GM18505 (cell line): ENCODE measurements around the gene RBL2.
A peak's percentile ranks its signal among the peaks of the same experiment; 100 is the strongest.

ENCODE experiments used
- ATAC-seq: cut with Tn5 transposase; IDR thresholded peaks from one replicate; pipeline ENCODE4 v1.9.1; 2021; ENCODE audit not compliant: unreplicated experiment
- POLR2A ChIP-seq: IDR thresholded peaks from 4 replicates; pipeline ENCODE4 v1.6.1; 2011; ENCODE audit warnings: borderline replicate concordance; ENCODE audit not compliant: insufficient read depth, insufficient read length; ENCODE audit errors: extremely low read depth

RBL2 gene

DNA sequence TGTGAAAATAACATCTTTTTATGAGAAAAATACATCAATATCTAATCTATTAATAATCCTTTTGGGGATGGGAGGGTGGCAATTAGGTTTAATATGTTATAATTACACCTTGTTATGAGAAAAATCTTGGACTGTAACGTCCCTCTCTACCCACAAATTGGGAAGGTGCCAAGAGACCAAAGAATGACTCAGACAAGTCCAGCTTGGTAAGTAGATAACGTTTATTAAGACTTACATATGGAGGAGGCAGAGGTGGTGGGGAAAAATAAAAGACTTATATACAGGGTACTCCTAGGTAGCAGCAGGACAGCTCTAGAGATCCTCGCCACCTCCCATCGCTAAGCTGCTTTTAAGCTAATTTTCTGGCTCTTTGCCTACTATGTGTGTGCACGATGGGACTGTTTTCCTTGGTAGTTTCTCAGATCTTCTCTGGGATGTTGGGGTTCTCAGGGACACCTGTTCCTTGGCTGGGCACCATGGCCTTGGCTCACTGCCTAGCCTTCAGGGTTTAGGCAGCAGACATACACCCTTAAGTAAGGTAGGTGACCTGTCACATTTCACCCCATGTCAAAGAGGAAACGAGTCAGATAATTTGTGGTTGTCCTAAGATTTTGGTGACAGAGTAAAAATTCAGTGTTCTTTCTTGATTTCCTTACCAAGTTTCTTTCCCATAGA is 31.5 kb downstream of the RBL2 start:
- no peak for ATAC-seq
- TF ChIP-seq POLR2A, result no peak

DNA sequence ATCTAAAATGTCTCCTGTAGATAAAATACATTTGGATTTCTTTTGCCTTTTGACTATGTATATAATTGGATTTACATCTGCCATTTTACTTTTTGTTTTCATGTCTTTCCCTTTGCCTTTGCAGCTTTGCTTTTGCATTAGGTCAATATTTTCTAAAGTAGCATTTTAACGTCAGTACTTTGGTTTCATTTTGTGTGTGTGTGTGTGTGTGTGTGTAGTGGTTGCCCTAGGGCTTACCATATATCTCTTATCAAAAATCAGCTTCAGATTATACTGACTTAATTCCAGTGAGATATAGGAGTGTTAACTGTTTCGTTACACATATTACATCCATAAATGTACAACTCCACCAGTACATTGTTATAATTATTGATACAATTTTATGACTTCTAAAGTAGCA is 42.6 kb downstream of the RBL2 start:
- ATAC-seq, result no peak
- TF ChIP-seq POLR2A, result no peak

DNA sequence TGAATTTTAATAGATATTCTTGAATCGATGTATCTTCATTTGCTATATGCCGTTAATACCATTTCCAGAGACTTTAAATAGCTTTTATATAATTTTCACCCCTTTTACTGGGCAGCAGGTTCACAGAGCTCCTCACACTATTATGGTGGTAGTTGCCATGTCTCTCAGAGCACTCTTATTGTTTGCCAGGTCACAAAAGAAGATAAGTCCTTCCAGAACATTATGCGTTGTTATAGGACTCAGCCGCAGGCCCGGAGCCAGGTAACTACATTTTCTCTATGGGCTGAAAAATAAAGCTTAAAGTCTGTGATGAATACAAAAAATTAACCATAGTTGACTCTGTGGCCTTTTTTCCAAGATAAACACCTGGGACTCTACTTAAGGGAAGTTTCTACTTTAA is 44.7 kb downstream of the RBL2 start:
- TF ChIP-seq POLR2A, result no peak
- no peak for ATAC-seq

DNA sequence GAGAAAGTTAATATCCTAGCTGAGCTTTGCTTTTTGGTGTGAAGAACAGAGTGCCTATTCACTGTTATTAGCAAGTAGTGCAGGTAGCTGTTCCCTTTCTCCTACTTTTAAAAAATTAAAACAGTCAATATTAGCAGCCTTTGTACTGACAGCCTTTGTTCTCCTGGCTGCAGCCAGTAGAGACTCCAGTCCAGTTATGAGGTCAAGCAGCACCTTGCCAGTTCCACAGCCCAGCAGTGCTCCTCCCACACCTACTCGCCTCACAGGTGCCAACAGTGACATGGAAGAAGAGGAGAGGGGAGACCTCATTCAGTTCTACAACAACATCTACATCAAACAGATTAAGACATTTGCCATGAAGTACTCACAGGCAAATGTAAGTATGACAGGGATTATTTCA is 46.1 kb downstream of the RBL2 start:
- ATAC-seq, result no peak
- no peak for TF ChIP-seq POLR2A

DNA sequence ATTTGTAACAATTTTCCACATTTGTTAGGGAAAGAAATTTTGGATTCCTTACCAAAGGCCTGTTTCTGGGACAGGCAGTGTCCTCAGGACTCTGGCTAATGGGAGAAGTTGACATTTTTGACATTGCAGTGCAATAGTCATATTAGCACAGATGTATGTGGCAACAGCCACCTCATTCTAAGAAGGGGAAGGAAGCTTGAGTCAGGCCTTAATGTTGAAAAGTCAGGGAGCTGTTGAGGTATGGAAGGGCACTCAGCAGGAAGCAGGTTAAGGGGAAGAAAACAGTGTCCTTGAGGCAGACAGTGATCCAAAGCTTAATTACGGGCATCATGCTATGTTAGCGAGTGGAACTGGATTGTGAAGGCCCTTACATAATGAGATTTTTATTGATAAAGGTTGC is 47.9 kb downstream of the RBL2 start:
- no peak for TF ChIP-seq POLR2A
- no peak for ATAC-seq

DNA sequence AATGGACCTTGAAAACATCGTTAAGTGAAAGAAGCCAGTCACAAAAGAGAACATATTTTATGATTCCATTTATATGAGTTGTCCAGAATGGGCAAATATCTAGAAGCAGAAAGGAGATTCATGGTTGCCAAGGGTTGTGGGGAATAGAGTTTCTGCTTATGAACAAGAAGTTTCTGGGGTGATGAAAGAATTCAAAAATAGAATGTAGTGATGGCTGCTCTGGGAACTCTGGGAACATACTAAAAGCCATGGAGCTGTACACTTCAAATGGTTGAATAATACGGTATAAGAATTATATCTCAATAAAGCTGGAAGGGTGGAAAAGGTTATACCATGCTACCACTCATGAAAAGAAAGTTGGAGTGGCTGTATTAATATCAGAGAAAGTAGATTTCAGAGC is 50.3 kb downstream of the RBL2 start:
- TF ChIP-seq POLR2A, result no peak
- ATAC-seq, result no peak

DNA sequence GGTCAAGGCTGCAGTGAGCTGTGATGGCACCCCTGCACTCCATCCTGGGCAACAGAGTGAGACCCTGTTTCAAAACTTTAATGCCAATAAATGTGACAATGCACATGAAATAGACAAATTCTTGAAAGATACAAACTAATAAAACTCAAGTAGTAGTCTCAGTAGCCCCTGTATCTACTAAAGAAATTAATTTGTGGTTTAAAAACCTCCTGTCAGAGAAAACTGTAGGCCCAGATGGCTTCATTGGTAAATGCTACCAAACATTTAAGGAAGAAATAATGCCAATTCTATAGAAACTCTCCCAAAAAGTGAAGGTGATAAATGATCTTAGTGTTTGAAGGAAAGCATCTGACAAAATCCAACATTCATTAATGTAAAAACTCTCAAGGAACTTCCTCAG is 52.0 kb downstream of the RBL2 start:
- no peak for ATAC-seq
- TF ChIP-seq POLR2A, result no peak

DNA sequence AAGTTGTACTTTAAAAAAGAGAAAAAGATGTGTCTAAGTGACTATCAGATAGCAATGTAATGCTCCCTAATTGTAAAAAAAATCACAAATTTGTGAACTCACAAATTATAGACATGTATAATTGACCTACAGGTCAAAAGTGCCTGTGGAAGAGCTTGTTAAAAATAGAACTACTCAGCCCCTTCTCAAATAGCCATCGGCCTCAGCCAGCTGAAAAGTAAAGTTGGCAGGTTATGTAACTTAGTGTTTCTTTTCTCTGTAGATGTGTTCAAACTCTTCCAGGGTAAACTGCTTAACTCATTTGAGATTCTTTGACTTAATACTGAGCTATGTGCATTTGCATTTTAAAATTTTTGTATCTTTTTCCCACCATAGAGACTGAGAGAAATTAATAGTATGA is 55.5 kb downstream of the RBL2 start:
- ATAC-seq, result no peak
- no peak for TF ChIP-seq POLR2A

DNA sequence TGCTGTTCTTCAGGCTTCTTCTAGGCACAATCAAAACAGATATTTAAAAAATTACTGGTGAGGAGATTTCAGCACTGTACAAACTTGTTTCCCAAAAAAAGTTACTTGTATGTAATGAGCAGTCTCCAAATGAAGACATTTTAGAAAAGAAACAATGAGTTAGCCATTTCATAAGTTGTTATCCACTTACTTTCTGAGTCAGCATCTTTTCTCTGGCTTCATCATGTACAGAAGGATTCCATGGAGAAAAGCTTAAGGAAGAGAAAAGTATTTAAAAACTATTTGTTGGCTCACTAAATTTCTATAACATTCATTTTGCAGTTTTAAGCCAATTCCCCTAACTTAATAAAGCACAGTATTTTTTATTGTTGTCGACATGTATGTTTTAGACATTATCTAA is 58.2 kb downstream of the RBL2 start:
- no peak for TF ChIP-seq POLR2A
- ATAC-seq, result no peak

DNA sequence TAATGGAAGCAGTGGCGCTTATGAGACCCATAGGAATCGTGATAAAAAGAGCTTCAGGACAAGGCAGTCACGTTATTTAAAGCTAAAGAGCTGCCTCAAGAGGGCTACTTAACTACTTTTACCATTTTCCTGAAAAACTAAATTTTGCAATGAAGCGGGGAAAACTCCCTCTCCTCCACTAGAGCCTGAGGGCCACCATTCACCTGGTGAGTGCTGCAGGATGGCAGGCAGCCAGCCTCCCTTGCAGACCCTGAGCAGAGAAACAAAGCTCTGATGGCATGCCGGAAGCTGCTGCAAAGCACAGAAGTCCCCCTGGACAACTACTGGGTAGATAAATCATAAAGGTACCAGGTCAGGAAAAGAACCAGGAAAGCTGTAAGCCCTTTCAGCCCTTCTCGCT is 60.4 kb downstream of the RBL2 start:
- no peak for ATAC-seq
- no peak for TF ChIP-seq POLR2A

DNA sequence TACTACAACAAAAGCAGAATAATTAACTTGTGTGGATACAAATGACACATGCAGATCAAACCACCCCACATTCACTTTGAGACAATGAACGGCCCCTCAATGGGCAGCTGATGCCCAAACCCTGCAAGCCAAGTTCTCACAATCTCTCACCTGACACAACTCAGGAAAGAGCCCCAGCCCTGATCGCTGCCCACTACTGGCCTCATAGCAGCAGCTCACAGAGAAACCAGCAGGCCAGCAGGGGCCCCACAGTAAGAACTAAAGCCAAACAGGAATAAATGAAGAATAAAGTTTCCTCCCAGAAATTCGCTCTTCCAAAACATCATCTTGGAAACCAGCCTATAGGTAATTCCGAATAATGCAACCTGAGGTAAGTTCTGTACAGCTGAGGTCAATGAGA is 61.1 kb downstream of the RBL2 start:
- TF ChIP-seq POLR2A, result no peak

DNA sequence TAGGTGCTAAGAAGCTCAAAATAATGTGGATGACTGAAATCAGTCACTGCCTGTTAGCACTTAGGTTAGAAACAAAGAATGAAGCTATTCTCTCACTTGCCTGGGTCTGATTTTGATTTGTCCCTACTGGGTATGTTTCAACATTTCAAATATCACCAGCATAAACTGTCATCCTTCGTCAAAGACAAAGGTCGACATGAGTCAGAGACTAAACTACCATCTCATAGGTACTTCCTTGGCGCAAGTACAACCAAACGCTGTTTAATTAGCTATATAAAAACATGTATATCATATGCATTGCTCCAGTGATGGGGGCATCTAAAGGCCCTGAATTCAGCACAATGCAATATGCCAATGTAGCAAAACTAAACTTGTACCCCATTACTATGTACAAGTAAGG is 64.7 kb downstream of the RBL2 start:
- no peak for TF ChIP-seq POLR2A
- no peak for ATAC-seq

More for the DNA sequence above, 61.1 kb downstream of the RBL2 start:
- no peak for ATAC-seq

DNA sequence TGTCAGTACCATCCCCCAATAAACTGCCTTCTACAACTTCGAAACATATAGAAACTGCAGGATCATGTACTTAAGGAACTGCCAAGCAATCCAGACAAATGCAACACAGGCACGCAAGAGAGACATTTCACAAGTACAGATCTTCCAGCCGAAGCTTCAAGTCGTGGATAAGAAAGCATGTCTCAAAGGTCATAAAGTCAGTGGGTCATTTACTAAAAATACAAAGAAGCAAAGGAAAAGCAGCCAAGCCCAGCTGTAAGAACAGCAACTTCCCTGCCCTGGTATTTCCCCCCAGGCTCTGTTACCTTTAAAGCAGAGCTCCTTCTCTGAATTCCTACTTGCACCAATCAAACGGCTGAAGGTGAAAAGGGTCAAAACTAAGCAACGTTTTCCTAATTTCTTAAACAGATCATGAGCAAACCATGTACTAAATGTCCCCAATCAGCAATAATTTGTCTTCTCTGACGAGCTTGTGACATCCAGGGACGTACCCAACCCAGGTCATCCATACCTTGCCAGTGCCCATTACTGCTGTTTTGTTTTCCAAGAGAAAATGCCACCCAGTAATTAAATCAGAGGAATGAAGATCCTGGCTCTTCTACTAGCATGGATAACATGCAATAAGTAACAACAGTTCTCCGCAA is 67.1 kb downstream of the RBL2 start:
- no peak for TF ChIP-seq POLR2A
- no peak for ATAC-seq

DNA sequence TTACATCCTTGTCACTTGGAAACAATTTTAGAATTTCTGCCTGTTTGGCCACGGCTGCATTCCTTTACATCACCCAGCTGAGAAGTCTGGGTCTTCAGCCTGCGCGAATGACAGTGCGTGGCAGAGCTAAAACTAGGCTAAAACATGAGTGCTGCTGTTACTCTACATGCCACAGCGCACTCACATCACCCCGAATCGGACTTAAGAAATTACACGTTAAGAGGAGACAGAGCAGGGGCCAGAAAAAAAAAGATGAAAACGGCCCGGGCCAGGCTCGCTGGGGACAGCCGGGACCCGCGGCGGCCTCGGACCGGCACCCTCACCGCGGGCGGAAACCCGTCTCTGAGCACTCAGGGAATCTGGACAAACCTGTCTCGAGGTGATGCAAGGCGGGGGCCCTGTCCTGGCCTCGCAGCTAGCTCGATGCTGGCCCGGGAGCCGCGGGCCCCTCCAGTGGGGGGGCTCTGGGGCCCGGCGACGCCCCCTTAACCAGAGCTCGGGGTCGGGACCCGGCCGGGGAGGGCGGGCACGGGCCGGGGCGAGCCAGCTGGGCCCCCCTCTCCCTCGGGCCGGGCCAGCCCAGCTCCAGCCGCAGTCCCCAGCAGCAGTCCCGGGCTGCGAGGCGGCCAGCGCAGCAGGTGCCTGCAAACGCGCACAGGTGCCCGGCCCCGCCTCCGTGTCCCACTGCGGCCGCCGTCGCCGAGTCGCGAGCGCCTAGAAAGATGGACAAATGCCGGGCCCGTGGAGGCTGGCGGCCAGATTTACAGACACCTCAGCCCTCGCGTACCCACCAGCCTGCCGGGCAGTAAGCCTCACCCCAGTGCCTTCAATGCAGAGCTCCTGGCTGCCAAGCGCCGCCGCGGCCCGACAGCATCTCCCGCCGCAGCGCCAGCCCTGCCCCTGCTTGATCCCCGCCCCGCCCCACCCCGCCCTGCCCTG is 68.3 kb downstream of the RBL2 start, which contains the start of gene AKTIP:
Gene AKTIP (minus strand): TSS at position 879 of the 939 bp plus-strand sequence. CDS start 2,950 bp downstream, outside the sequence.
- TF ChIP-seq POLR2A, result no peak
- peak; percentile 29 for ATAC-seq

DNA sequence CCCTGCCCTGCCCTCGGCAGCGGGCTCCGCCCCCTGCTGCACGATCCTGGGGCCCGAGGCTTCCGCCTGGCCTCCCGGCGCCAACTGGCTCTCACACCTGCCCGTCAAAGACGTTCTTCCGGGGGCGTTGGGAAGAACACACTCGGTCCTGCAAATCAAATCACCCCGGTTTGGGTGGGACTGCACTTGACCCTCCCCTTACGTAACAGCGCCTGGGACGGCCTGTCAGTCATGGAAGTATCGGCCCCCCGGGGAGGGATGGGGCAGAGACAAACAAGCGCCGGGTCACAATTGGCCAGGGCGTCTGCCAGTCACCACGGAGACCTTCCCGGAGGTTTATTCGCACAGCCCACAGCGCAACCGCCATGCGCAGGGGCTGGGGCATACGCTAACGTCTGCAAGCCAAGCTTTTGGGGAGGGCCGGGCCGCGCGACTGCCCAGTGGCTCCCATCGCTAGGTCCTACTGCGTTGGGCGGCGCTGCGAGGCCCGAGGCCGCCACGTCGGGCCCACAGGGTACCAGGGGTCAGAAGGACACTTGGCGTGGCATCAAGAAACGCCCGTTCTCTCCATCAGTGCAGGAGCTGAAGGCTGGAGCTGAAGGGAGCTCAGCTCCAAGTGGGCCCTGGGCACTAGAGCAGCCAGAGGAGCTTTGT is 69.1 kb downstream of the RBL2 start:
- peak; percentile 95 for ATAC-seq
- TF ChIP-seq POLR2A, result peak; percentile 93
